Fibroblast of skin of right quadriceps (primary cell): ENCODE measurements around the gene PCDHA4.
"Not testable (repeated sequence)": the region's sequence is repeated elsewhere in the genome, so short reads cannot be mapped to it uniquely, and the experiment has no call there.

Experiments used
- DNase-seq: peaks from one replicate; pipeline ENCODE4 v3.0.0-alpha.2; 2013

PCDHA4 gene

DNA sequence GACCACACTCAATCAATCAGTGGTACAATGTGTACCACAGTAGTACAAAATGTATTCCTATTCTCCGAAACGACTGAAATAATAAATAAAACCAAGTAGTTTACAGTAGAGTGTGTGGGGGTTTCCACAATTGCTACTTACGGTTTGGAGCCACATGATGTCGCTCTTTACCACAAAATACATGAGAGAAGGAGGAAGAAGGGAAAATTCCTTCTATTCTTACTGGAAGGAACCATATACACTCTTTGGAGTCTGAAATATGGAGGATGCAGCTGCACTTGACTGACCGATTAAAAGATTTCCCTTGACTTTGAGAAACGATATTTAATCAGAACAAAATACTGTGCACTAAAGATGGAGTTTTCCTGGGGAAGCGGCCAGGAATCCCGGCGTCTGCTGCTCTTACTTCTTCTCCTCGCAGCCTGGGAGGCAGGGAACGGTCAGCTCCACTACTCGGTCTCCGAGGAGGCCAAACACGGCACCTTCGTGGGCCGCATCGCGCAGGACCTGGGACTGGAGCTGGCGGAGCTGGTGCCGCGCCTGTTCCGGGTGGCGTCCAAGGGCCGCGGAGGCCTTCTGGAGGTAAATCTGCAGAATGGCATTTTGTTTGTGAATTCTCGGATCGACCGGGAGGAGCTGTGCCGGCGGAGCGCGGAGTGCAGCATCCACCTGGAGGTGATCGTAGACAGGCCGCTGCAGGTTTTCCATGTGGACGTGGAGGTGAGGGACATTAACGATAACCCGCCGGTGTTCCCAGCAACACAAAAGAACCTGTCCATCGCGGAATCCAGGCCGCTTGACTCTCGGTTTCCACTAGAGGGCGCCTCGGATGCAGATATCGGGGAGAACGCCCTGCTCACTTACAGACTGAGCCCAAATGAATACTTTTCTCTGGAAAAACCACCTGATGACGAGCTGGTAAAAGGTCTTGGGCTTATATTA, at the start of gene PCDHA4:
PCDHA4 (plus strand) TSS at position 235 of the 942 bp plus-strand sequence.
- no peak for DNase-seq

- DNase-seq: no peak
Observed at GRCh38 chr5:140764177-140764973, 42.5 kb upstream of the PCDHA4 start.

DNA sequence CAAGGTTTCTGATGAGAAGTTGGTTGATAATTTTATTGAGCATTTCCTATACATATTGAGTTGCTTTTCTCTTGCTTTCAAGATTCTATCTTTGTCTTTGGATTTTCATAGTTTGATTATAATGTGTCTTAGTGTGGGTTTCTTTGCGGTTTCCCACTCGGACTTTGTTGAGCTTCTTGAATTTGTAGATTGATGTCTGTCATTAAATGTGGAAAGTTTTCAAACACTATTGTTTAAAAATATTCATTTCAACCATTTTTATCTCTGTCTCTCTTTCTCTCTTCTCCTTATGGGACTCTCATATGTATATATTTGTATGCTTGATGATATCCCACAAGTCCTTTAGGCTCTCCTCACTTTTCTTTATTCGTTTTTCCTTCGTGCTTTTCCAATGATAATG, 39.4 kb upstream of the PCDHA4 start:
- no peak for DNase-seq

DNA sequence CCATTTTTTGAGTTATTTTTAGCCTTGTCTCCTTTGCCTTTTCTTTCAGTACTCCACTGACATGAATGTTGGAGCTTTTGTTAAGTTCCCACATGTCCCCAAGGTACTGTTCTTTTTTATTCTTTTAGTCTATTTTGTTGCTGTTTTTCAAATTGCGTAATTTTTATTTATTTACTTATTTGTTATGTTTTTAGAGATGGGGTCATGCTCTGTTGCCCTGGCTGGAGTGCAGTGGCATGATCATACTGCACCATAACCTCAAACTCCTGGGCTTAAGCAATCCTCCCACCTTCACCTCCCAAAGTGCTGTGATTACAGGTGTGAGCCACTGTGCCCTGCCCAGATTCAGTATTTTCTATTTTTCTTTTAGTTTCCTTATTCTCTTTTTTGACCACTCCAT, 26.4 kb upstream of the PCDHA4 start:
- no peak for DNase-seq

GRCh38 chr5:140785905-140786686, 20.8 kb upstream of the PCDHA4 start, which contains the start of gene PCDHA1:
PCDHA1 (plus strand) TSS chr5:140786140.
- no peak for DNase-seq

DNA sequence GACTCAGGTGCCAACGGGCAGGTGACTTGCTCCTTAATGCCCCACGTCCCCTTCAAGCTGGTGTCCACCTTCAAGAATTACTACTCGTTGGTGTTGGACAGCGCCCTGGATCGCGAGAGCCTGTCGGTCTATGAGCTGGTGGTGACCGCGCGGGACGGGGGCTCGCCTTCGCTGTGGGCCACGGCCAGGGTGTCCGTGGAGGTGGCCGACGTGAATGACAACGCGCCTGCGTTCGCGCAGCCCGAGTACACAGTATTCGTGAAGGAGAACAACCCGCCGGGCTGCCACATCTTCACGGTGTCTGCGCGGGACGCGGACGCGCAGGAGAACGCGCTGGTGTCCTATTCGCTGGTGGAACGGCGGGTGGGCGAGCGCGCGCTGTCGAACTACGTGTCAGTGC, 19.4 kb upstream of the PCDHA4 start:
- not testable (repeated sequence) for DNase-seq

DNA sequence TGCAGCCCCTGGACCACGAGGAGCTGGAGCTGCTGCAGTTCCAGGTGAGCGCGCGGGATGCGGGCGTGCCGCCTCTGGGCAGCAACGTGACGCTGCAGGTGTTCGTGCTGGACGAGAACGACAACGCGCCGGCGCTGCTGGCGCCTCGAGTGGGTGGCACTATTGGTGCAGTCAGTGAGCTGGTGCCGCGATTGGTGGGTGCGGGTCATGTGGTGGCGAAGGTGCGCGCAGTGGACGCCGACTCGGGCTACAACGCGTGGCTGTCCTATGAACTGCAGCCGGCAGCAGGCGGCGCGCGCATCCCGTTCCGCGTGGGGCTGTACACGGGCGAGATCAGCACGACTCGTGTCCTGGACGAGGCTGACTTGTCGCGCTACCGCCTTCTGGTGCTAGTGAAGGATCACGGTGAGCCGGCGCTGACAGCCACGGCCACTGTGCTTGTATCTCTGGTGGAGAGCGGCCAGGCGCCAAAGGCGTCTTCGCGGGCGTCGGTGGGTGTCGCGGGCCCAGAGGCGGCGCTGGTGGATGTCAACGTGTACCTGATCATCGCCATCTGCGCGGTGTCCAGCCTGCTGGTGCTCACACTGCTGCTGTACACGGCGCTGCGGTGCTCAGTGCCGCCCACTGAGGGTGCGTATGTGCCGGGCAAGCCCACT, 18.9 kb upstream of the PCDHA4 start:
- DNase-seq: not testable (repeated sequence)

DNA sequence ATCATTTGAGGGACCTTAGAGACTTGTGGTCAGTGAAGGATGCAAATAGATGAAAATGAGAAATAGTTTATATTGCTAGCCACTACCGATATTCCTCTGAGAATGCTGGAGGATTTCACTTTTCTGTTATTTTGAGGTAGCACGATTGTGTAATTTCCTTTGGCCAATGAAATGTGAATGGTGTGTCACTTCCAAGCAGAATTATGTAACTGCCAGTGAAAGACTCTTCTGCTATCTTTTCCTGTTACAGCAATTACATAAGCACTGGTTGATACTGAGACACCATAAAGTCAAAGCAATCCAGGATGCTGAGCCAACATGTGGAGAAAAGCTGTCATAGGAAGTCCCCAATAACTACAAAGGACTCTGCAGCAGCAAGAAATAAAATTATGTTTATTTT, 15.8 kb upstream of the PCDHA4 start:
- DNase-seq: no peak

GRCh38 chr5:140794595-140795258, 12.1 kb upstream of the PCDHA4 start, which contains the start of gene PCDHA2:
PCDHA2 (plus strand) TSS chr5:140794852.
- DNase-seq: no peak

GRCh38 chr5:140795259-140795641, 11.6 kb upstream of the PCDHA4 start:
- no peak for DNase-seq

GRCh38 chr5:140796072-140796717, 10.7 kb upstream of the PCDHA4 start:
- DNase-seq: not testable (repeated sequence)

- no peak for DNase-seq
Observed at GRCh38 chr5:140796718-140797095, 10.2 kb upstream of the PCDHA4 start.

- DNase-seq: peak; percentile 4
Observed at GRCh38 chr5:140800816-140801493, 5.9 kb upstream of the PCDHA4 start, which contains the start of gene PCDHA3. PCDHA3 (plus strand) TSS chr5:140801057.

DNA sequence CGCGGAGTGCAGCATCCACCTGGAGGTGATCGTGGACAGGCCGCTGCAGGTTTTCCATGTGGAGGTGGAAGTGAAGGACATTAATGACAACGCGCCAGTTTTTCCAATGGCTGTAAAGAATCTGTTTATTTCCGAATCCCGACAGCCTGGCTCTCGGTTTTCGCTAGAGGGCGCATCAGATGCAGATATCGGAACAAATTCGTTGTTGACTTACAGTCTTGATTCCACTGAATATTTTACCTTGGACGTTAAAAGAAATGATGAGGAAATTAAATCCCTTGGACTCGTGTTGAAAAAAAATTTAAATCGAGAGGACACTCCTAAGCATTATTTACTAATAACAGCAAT, 5.4 kb upstream of the PCDHA4 start:
- no peak for DNase-seq

DNA sequence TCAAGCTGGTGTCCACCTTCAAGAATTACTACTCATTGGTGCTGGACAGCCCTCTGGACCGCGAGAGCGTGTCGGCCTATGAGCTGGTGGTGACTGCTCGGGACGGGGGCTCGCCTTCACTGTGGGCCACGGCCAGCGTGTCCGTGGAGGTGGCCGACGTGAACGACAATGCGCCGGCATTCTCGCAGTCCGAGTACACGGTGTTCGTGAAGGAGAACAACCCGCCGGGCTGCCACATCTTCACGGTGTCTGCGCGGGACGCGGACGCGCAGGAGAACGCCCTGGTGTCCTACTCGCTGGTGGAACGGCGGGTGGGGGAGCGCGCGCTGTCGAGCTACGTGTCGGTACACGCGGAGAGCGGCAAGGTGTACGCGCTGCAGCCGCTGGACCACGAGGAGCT, 4.5 kb upstream of the PCDHA4 start:
- DNase-seq: not testable (repeated sequence)

GRCh38 chr5:140802781-140803271, 4.0 kb upstream of the PCDHA4 start:
- DNase-seq: no peak

DNA sequence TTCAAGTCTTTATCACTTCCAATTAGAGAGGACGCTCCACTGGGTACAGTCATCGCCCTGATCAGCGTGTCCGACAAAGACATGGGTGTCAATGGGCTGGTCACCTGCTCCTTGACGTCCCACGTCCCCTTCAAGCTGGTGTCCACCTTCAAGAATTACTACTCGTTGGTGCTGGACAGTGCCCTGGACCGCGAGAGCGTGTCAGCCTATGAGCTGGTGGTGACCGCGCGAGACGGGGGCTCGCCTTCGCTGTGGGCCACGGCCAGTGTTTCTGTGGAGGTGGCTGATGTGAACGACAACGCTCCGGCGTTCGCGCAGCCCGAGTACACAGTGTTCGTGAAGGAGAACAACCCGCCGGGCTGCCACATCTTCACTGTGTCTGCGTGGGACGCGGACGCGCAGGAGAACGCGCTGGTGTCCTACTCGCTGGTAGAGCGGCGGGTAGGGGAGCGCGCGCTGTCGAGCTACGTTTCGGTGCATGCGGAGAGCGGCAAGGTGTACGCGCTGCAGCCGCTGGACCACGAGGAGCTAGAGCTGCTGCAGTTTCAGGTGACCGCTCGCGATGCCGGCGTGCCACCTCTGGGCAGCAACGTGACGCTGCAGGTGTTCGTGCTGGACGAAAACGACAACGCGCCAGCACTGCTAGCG, 1.5 kb downstream of the PCDHA4 start:
- DNase-seq: not testable (repeated sequence)

DNA sequence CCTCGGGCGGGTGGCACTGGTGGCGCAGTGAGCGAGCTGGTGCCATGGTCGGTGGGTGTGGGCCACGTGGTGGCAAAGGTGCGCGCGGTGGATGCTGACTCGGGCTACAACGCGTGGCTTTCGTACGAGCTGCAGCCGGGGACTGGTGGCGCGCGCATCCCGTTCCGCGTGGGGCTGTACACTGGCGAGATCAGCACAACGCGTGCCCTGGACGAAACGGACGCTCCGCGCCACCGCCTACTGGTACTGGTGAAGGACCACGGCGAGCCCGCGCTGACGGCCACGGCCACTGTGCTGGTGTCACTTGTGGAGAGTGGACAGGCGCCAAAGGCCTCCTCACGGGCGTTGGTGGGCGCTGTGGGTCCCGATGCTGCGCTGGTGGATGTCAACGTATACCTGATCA, 2.0 kb downstream of the PCDHA4 start:
- DNase-seq: no peak

GRCh38 chr5:140821375-140822280, 14.8 kb downstream of the PCDHA4 start, which contains the start of gene PCDHA5:
PCDHA5 (plus strand) TSS chr5:140821613.
- DNase-seq: peak; percentile 4
